Stimulated activated CD4-positive, alpha-beta T cell treated with anti-CD3 and anti-CD28 coated beads, TNF-alpha, amount 100 ng/mL, for 48 hours (primary cell): ENCODE measurements around the gene NUDT9.
"Not testable (repeated sequence)": the region's sequence is repeated elsewhere in the genome, so short reads cannot be mapped to it uniquely, and the experiment has no call there.

Source experiments
- DNase-seq, 3 donors: peaks; one replicate each; pipeline ENCODE4 v3.0.0-alpha.2; 2020; ENCODE audit warnings: low read depth in 3 of 3

NUDT9 gene

DNA sequence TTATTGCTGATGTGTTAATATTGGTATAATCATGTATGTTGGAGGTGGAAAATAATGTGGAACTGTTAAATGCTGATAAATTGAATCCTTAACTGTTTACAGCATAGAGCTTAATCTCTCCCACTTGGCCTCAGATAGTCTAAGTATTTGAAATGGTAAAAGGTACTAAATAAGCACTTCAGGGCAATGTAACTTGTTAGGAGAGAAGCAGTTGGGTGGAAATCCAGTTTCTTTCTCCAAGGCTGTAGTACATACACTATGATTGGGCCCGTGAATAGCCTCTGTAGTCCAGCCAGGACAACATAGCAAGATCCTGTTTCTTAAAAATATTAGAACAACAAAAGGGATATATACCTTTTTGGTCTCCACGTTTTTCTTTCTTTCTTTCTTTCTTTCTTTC, 39.7 kb downstream of the NUDT9 start:
- DNase-seq = no peak

DNA sequence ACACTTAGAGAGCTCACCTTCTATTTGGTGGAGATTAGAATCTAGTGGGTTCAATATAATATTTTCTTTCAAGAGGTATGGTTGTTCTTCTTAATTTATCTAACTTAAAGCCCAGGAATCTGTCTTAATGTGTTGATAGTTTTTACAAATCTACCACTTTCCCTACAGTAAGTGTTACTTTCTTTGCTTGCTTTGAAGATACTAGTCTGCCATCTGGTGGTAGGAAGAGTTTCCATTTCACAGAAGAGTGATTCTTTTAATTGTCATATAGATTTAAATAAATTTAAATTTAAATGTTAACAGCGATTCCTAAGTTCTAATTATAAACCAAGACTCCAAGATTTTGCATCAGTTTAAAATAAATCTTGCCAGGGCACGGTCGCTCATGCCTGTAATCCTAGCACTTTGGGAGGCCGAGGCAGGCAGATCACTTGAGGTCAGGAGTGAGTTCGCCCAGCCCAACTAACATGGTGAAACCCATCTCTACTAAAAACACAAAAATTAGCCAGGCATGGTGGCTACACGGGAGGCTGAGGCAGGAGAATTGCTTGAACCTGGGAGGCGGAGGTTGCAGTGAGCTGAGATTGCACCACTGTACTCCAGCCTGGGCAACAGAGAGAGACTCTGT, 43.5 kb downstream of the NUDT9 start:
- no peak for DNase-seq

DNA sequence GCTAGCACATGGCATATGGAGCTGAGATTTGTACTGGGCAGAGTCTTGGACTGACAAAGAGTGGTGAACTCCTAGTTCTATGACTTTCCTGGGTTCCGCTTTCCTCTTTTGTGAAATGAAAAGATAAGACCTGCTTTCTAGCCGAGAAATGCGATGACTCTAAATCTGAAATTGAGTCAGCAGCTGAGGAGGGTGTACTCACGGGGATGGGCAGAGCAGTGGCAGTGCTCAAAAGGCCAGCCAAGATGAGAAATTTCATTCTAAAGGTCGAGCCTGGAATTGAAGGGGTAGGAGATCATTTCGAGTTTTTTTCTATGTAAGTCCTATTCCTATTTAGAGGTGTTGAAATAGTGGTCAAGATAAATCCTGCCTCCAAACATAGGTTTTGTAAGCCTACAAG, 47.0 kb downstream of the NUDT9 start:
- no peak for DNase-seq

DNA sequence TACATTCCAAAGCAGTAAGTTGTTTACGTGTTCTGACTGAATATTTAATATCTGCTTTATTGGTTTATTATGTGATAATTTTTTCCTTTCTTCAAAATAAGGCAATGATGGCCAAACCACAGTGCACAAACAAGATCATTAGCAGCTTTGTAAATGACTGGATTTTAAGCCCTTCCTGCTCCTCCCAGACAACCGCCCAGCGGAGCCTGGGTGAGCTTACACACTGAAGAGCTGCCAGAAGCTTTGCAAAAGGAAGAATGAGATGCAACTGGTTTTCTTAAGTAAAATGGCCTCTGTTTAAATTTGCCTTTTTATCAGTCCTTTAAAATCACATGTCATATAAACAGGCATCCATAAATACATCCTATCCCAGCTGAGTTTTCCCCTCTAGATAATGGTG, 54.6 kb downstream of the NUDT9 start:
- DNase-seq = no peak

DNA sequence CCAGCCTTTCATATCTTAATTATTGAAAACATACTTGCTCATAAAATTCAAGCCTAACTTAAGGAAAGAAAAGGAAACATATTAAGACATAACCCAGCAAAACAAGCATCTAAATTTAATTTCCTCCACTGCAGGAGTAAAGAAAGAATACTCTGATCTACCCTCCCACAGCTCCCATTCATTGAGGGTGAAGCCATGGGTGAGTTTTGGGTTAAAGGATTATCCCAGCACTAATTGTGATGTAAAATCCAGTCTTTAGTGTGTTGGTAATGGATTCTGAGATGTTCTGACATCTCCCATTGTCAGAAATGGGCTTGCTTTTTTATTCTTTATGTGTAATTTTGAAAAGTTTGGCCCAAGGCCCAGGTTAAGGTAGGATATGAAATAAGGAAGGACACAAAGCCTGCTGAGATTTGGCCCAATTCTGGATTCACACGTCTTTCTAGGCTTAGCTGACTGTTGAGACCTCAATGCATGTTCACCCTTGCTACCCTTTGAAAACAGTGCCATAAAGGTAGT, 56.4 kb downstream of the NUDT9 start:
- DNase-seq = no peak

DNA sequence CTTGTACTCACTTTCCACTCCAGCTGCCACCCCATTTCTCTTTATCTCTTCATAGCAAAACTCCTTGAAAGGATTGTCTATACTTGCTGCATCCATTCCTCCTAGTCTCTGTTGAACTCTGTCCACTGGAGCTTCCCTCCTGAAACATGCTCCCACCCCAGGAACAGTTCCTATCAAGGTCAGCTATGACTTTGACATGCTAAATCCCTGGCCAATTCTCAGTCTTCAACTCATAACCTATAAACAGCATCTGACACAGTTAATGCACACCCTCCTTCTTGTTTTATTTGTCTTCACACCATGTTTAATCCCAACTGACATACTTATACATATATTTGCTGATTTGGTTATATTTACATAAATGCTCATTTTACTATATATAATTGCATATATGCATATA, 59.0 kb downstream of the NUDT9 start:
- DNase-seq = no peak

DNA sequence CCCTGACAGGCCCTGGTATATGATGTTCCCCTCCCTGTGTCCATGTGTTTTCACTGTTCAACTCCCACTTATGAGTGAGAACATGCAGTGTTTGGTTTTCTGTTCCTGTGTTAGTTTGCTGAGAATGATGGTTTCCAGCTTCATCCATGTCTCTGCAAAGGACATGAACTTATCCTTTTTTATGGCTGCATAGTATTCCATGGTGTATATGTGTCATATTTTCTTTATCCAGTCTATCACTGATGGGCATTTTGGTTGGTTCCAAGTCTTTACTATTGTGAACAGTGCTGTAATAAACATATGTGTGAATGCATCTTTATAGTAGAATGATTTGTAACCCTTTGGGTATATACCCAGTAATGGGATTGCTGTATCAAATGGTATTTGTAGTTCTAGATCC, 60.9 kb downstream of the NUDT9 start:
- DNase-seq = not testable (repeated sequence)

DNA sequence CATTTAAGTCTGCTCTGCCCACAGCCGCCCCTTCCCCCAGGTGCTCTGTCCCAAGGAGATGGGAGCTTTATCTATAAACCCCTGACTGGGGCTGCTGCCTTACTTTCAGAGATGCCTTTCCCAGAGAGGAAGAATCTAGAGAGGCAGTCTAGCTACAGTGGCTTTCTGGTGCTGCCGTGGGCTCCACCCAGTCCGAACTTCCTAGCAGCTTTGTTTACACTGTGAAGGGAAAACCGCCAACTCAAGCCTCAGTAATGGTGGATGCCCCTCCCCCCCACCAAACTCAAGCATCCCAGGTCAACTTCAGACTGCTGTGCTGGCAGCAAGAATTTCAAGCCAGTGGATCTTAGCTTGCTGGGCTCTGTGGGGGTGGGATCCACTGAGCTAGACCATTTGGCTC, 66.3 kb downstream of the NUDT9 start:
- DNase-seq = not testable (repeated sequence)

DNA sequence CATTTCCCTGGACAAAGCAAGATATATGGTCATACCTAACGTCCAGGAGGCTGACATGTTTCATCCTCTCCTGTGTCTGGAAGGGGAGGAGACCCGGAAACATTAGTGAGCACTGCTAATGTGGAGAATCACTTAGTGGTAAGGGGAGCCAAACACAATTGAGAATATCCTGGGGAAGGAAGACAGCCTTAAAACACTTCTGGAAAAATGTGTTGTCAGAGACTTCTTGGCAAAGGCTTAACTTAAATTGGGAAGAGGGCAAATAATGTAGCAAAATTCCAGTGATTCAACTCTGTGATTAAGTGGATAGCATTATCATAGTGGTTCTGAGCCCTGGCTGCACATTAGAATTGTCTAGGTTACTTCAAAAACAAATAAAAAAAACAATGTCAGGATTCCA, 67.3 kb downstream of the NUDT9 start:
- DNase-seq = no peak

DNA sequence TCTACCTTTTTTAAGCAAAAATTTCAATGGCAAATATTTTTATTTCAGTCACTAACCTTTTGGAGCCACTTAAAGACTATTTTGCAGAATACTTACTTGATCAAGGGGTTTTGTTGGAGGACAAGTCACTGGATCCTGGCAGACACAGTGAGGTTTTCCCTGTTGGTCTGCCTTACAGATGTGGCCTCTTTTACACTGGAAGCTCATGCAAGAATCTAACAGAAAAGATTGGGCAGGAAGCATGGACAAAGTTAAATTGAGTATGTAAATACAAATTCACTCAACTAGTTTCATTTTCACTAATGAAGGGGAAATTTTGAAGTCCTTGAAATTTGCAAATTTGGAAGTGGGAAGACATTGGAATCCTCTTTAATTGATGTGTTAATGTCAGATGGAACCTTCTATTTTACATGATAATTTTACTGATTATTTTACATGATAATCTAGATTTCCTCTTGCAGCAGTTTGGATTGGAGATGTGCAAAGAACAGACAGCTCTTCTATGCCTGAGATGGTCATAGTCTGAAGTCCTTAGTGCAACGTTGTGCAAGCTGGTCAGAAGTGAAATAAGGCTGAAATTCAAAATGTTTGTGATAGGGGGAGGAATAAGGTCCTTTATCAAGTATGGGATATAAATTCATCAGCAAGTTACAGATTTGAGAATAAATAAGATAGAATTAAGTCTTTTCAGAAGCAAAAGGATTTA, 68.4 kb downstream of the NUDT9 start:
- DNase-seq = no peak

DNA sequence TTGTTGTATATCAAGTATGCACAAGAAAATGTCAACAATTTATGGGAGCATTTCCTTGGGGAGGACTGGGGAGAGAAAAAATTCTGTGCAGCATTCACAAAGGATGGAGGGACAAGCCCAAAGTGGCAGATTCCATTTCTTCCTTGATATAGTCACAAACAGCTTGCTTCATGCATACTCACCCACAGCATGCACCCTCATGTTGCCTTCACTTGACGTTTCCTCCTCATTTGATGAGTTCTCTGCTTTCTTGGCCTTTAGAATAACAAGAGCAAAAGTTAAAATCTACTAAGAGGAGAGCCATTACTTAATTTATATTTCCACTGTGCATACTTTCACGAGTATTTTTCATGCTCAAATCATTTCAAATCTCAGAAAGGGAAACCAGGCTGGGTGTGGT, 69.1 kb downstream of the NUDT9 start:
- no peak for DNase-seq

DNA sequence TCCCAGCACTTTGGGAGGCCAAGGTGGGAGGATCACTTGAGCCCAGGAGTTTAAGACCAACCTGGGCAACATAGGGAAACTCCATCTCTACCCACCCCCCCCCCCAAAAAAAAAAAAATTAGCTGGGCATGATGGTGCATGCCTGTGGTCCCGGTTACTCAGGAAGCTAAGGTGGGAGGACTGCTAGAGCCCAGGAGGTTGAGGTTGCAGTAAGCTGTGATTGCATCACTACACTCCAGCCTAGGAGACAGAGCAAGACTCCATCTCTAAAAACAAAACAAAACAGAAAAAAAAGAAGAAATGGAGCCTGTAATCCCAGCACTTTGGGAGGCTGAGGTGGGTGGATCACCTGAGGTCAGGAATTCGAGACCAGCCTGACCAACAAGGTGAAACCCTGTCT, 69.5 kb downstream of the NUDT9 start:
- DNase-seq = not testable (repeated sequence)

DNA sequence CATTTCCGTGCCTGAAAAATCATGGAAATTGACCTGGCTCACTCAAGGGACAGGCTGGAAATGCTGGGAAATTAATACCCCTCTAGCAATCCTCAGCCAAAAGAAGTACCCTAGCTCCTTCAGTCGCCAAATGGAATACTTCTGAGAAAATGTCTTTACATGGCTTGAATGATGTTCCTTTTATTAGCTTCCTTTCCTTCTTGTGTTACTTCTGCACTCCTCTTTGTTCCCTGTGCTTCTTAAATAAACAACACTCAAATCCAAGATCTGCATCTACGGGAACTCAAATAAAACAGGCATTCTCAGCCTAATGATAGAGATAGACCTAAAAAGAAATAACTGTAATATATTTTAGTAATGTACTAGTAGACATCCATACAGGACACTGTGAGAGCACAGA, 70.7 kb downstream of the NUDT9 start:
- DNase-seq = no peak

DNA sequence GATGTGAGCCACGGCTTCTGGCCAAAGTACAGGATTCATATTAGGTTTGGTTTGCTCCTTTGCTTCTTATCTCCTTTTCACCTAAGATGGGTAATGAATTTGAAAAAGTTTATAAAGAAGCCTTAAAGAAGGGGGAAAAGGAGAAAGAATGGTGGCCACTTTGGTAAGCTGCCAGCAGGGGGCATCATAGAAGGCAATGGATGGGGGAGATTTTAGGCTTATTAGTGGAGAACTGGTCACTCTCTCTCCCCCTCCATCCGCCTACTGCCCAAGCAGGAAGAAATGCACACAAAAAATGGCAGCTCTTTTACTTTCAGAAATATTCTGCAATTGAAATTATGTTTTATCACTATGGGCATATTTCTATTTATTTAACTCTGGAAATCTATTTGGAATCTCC, 74.8 kb downstream of the NUDT9 start:
- DNase-seq = no peak

DNA sequence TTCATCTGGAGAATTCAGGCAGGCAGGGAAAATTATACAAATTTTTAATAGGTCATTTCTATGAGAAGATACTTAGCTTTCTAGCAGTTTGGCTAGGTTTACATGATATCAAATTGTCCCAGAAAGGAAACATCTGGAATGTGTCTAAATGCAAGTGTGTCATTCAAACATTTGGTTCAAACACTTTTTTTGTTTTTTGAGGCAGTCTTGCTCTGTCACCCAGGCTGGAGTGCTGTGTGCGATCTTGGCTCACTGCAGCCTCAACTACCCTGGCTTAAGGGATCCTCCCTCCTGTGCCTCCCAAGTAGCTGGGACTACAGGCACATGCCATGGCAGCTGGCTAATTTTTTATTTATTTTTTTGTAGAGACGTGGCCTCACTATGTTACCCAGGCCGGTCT, 75.2 kb downstream of the NUDT9 start:
- no peak for DNase-seq

DNA sequence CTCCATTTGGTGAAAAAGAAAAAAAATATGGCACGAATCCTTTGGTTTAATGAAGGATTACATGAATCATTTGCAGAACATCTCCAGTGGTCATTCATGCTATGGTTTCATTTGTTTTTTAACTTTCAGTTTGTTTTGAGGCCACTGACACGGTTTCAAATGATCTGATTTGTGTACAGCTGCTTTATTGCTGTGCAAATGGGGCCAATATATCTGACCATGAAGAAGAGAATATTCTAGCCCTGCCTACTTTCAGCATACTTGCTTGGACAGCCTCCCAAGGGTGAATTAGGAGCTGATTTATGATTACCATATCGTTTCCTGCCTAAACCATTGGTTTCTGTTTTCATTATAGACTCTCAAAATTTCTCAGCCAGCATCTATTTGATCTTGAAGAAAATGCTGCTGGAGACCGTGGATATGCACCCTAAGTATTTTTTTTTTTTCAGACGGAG, 76.1 kb downstream of the NUDT9 start:
- no peak for DNase-seq

DNA sequence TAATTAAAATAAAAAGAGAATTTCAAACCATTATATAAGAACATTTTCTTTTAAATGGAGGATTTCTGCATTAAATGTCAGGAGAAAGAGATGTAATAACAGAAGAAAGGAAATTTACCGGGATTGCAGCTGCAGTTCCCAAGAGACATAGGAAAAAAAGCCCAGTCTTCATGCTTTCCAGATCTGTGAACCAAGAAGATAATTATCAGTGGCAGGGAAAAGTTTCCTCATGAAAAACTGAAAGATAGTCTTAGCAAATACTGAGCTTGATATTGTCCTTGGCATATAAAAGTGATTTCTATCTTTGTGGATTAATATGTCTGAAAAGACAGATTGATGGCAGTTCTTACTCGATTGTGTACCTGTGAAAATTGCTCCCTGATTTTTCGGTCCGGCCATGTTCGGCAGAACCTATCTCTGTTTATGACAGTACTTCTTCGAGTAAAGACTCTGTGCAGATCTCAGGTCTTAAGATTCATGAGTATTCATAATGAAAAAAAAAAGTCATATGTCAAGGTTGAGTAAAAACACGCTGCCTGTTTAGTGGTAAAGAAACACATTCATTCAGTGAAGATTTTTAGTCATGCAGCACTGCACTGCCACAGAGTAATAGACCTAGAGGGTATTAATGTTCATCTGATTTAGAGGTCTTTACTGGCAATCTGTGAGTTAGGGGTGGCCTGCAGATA, 77.2 kb downstream of the NUDT9 start:
- DNase-seq = no peak

DNA sequence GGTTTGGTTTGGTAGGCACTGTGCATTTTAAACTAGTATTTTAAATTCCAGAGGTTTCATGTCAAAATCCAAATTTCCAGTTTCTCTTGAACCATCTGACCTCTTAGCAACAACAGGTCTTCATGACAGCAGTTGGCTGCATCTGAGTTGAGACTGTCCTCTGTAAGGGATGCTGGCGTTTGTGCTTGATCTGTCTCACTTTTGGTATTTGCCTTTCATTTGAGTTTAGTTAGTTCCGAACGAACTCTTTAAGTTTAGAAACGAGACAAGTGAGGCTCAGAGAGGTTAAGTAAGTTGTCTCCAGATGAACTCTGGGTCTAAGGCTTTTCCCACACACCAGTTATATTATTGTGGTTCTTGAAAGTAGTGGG, 77.7 kb downstream of the NUDT9 start:
- DNase-seq = no peak

DNA sequence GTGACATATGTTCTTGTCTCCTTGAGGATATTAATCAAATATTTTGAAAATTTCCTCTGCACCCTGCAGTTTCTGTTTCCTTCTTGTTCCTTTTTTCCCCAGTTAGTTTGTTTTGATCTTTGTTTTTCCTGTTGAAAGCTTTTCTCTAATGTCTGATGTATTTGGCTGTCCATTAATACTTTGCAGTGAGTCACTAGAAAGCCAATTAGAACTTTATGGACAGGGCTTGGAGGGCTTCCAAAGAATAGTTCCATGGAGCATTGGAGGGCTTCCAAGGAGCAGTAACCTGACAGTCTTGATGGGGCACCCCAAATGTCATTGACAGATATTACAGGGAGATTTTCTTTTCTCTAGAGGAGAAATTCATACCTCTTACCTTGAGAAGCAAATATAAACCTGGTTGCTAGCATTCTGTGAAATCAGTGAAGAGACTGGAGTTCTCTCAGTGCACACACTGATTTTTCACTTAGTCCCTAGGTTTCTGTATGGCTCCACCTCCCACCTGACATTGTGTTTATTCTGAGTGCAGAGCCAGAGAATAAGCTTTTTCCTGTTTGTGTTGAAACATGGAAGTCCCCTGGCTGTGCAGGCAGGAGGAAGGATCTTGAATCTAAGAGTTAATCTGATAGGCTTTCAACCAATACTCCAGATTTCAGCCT, 80.3 kb downstream of the NUDT9 start:
- no peak for DNase-seq

DNA sequence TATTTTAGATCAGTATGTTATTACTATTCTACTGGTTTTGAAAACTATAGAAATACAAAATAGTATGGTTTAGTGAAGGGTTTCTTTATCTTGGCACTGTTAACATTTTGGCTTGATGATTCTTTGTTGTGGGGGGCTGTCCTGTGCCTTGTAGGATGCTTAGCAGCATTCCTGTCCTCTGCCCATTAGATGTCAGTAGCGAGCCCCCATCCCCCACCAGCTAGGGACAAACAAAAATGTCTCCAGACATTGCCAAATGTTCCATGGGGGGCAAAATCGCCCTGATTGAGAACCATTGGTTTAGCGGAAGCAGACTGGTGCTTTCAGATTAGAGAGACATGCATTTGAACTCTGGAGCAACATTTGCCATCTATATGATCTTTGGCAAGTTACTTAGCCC, 83.5 kb downstream of the NUDT9 start:
- no peak for DNase-seq

DNA sequence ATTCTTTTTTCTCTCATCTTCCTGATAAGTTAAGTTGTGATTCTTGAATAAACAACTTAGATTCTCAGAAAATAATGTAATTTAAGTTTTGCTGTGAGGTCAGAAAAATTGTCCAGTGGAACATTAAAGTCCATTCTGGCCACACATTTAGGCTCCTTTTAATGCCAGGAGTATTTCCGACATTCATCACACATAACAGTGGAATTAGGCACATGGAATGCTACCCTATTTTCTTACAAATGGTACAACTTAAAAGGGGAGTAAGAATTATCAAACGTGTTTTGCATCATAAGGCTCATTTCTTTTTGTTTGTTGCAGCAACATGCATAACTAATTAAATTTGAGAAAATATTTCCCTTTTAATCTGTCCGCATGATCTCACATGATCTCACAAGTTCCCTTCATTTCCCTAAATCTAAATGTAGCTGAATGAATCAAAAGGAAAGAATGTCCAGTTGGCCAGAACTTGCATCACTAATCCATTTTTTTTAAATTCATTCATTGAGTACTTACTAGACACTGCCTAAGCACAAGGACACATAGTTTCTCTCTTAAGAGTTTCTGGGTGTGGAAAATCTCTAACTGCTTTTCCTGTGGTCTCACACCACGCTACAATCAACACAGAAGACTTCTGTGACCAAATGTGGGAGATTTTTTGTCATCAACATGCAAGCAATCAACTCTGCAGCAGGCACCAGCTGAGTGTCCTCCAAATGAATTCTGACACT, 84.8 kb downstream of the NUDT9 start:
- no peak for DNase-seq
